Left renal pelvis (tissue), 4 donors: Measurements from ENCODE around the gene DLEC1. TPM values are rescaled to one million over a fixed set of nuclear protein-coding genes. Genes with fewer than 3 reads are reported as not detected.

Experiments used
- DNase-seq, 4 donors: peaks; one replicate each; pipeline ENCODE4 v3.0.0-alpha.2; 2013; ENCODE audit warnings: low read depth in 4 of 4, low spot score in 3 of 4
- polyA plus RNA-seq, 4 donors: library from polyadenylated mRNA; unstranded; fragments of 120-200 nt; gene quantifications; one replicate each; pipeline ENCODE4 v1.2.1, GENCODE V29; 2013; ENCODE audit not compliant: insufficient read length in 4 of 4

Gene DLEC1
- polyA plus RNA-seq, 4 donors = 0.75 to 1.8 (median 1.0) TPM

DNA sequence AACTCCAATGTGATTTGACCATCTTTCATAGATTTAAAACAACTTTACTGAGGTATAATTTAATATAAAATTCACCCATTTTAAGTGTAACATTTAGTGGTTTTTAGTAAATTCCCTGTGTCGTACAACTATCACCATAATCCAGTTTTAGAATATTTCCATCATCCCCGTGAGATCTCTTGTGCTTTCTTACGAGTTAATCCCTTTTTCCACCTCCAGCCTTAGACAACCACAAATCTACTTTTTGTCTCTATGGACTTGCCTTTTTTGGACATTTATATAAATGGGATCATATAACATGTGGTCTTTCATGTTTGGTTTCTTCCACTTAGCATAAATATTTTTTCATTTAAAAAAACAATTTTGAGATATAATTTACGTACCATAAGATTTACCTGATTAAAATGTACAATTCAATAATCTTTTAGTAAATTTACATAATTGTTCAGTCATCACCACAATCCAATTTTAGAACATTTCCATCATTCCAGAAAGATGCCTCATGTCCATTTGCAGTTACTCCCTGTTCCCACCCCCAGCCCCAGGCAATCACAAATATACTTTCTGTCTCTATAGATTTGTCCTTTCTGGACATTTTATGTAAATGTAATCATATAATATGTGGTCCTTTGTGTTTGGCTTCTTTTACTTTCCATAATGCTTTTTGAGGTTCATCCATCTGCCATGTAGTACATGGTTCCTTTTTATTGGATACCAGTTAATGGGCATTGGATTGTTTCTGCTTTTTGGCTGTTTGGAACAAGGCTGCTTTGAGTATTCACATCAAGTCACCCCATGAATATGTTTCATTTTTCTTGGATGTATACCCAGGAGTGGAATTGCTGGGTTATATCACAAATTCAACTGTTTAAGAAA is 129.4 kb downstream of the DLEC1 start:
- no peak for DNase-seq

DNA sequence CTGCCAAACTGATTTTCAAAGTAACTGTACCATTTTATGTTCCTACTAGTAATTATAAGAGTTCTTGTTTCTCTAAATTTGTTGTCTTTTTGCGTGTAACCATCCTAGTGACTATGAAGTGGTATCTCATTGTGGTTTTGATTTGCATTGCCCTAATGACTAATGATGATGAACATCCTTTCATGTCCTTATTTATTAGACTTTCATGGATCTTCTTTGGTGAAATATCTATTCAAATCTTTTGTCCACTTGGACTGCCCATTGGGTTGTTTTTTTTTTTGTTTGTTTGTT is 130.0 kb downstream of the DLEC1 start:
- no peak for DNase-seq

GRCh38 chr3:38170722-38171121 is 131.7 kb downstream of the DLEC1 start:
- DNase-seq = no peak

DNA sequence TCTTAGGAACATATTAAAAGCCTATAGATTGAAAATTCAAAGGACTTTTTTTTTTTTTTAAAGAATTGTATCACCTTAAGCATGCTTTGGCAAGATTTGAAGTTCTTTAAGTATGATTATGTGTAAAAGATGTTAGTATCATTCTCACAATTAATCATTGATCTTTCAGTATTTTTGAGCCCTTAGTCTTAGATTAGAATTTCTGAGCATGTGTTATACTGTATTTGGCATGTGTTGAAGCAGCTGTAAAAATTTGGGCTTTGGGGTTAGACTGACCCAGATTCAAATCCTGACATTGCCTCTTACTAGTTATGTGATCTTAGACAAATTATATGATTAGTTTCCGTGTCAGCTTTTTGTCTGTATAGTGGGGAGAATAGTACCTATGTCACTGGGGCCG is 132.6 kb downstream of the DLEC1 start:
- no peak for DNase-seq

Other genes starting within 250 kb of the DLEC1 start
- 100 to 1,000 TPM in 3 of 4 donors, 10 to 100 TPM in 1; 65.3 to 111 (median 106) TPM for gene CTDSPL, start 177.3 kb upstream of the DLEC1 start, polyA plus RNA-seq
- 10 to 100 TPM in 3 of 4 donors, 1 to 10 TPM in 1; 8.2 to 16.3 (median 12.2) TPM for gene VILL, start 48.4 kb upstream of the DLEC1 start, polyA plus RNA-seq
- 10 to 100 TPM; 14.5 to 30.3 (median 20.1) TPM for gene PLCD1, start 9.6 kb upstream of the DLEC1 start, polyA plus RNA-seq
- 100 to 1,000 TPM in 2 of 4 donors, 10 to 100 TPM in 2; 42.3 to 142 (median 114) TPM for gene ACAA1, start 97.9 kb downstream of the DLEC1 start, polyA plus RNA-seq
- 10 to 100 TPM; 24.0 to 29.8 (median 25.7) TPM for gene MYD88, start 99.5 kb downstream of the DLEC1 start, polyA plus RNA-seq
- 10 to 100 TPM; 33.5 to 56.5 (median 46.8) TPM for gene OXSR1, start 126.3 kb downstream of the DLEC1 start, polyA plus RNA-seq
- 1 to 10 TPM in 3 of 4 donors, under 1 TPM in 1; 0.12 to 3.8 (median 2.1) TPM for gene SLC22A13, start 226.6 kb downstream of the DLEC1 start, polyA plus RNA-seq
- under 1 TPM; 0.10 to 0.78 (median 0.44) TPM for gene SLC22A14, start 243.1 kb downstream of the DLEC1 start, polyA plus RNA-seq